Rectal smooth muscle tissue (tissue), 1 donor: ENCODE data around the gene SERPINE3.

ENCODE experiments used
- H3K27ac ChIP-seq: one replicate; pipeline ENCODE4 v1.7.0; 2013; ENCODE audit warnings: low read depth, low read length, inconsistent platforms
- H3K27me3 ChIP-seq: one replicate; pipeline ENCODE4 v1.7.0; 2013; ENCODE audit warnings: low read length; ENCODE audit not compliant: control insufficient read depth, insufficient read depth
- H3K36me3 ChIP-seq: one replicate; pipeline ENCODE4 v1.7.0; 2013; ENCODE audit warnings: low read length; ENCODE audit not compliant: control insufficient read depth, insufficient read depth
- H3K4me1 ChIP-seq: one replicate; pipeline ENCODE4 v1.7.0; 2013; ENCODE audit warnings: low read length; ENCODE audit not compliant: control insufficient read depth, insufficient read depth
- H3K4me3 ChIP-seq: one replicate; pipeline ENCODE4 v1.7.0; 2013; ENCODE audit warnings: low read length
- H3K9ac ChIP-seq: one replicate; pipeline ENCODE4 v1.7.0; 2013; ENCODE audit warnings: low read length

SERPINE3 gene

GRCh38 chr13:51318015-51318414 is 21.5 kb upstream of the SERPINE3 start:
- Histone ChIP-seq H3K4me3 (no peak overlapping the region), H3K27ac (no peak overlapping the region), H3K27me3 (no peaks in the 10 kb centered on the region), H3K36me3 (no peaks in the 10 kb centered on the region), H3K4me1 (no peaks in the 10 kb centered on the region), H3K9ac (no peak overlapping the region)

GRCh38 chr13:51318876-51319275 is 20.6 kb upstream of the SERPINE3 start:
- H3K27me3 ChIP-seq: no peaks in the 10 kb centered on the region
- H3K4me3 ChIP-seq: no peak overlapping the region
- no peaks in the 10 kb centered on the region for H3K4me1 ChIP-seq
- no peaks in the 10 kb centered on the region for H3K36me3 ChIP-seq
- no peak overlapping the region for H3K27ac ChIP-seq
- no peak overlapping the region for H3K9ac ChIP-seq

- H3K4me1 ChIP-seq: no peaks in the 10 kb centered on the region
- no peak overlapping the region for H3K9ac ChIP-seq
- H3K27me3 ChIP-seq: no peaks in the 10 kb centered on the region
- no peaks in the 10 kb centered on the region for H3K36me3 ChIP-seq
- no peak overlapping the region for H3K27ac ChIP-seq
- H3K4me3 ChIP-seq: no peak overlapping the region
Observed at GRCh38 chr13:51321836-51322235, 17.7 kb upstream of the SERPINE3 start.

- Histone ChIP-seq H3K4me3 (no peak overlapping the region), H3K27me3 (no peaks in the 10 kb centered on the region), H3K9ac (no peak overlapping the region), H3K4me1 (no peaks in the 10 kb centered on the region), H3K36me3 (no peaks in the 10 kb centered on the region), H3K27ac (no peak overlapping the region)
Observed at GRCh38 chr13:51322826-51323225, 16.7 kb upstream of the SERPINE3 start.

- Histone ChIP-seq H3K4me3 (no peak overlapping the region), H3K9ac (no peak overlapping the region), H3K27me3 (no peaks in the 10 kb centered on the region), H3K36me3 (no peaks in the 10 kb centered on the region), H3K4me1 (no peaks in the 10 kb centered on the region), H3K27ac (no peak overlapping the region)
Observed at GRCh38 chr13:51323824-51324511, 15.5 kb upstream of the SERPINE3 start.

GRCh38 chr13:51324714-51325420 is 14.6 kb upstream of the SERPINE3 start:
- no peak overlapping the region for H3K27ac ChIP-seq
- H3K9ac ChIP-seq: no peak overlapping the region
- no peak overlapping the region for H3K4me3 ChIP-seq
- H3K36me3 ChIP-seq: no peaks in the 10 kb centered on the region
- no peaks in the 10 kb centered on the region for H3K4me1 ChIP-seq
- H3K27me3 ChIP-seq: no peaks in the 10 kb centered on the region

- H3K9ac ChIP-seq: no peak overlapping the region
- no peaks in the 10 kb centered on the region for H3K4me1 ChIP-seq
- H3K27ac ChIP-seq: no peak overlapping the region
- no peaks in the 10 kb centered on the region for H3K27me3 ChIP-seq
- H3K36me3 ChIP-seq: no peaks in the 10 kb centered on the region
- no peak overlapping the region for H3K4me3 ChIP-seq
Observed at GRCh38 chr13:51325837-51326236, 13.7 kb upstream of the SERPINE3 start.

- no peak overlapping the region for H3K4me3 ChIP-seq
- no peaks in the 10 kb centered on the region for H3K27me3 ChIP-seq
- no peaks in the 10 kb centered on the region for H3K4me1 ChIP-seq
- H3K9ac ChIP-seq: no peak overlapping the region
- H3K27ac ChIP-seq: no peak overlapping the region
- H3K36me3 ChIP-seq: no peaks in the 10 kb centered on the region
Observed at GRCh38 chr13:51326777-51327176, 12.7 kb upstream of the SERPINE3 start.

GRCh38 chr13:51327961-51328360 is 11.5 kb upstream of the SERPINE3 start:
- H3K27me3 ChIP-seq: no peaks in the 10 kb centered on the region
- no peaks in the 10 kb centered on the region for H3K36me3 ChIP-seq
- no peak overlapping the region for H3K9ac ChIP-seq
- no peaks in the 10 kb centered on the region for H3K4me1 ChIP-seq
- H3K4me3 ChIP-seq: no peak overlapping the region
- H3K27ac ChIP-seq: no peak overlapping the region

GRCh38 chr13:51328488-51328887 is 11.0 kb upstream of the SERPINE3 start:
- no peak overlapping the region for H3K9ac ChIP-seq
- H3K27me3 ChIP-seq: no peaks in the 10 kb centered on the region
- no peaks in the 10 kb centered on the region for H3K36me3 ChIP-seq
- no peak overlapping the region for H3K4me3 ChIP-seq
- H3K4me1 ChIP-seq: no peaks in the 10 kb centered on the region
- H3K27ac ChIP-seq: no peak overlapping the region

- Histone ChIP-seq H3K27ac (no peak overlapping the region), H3K4me3 (no peak overlapping the region), H3K4me1 (no peaks in the 10 kb centered on the region), H3K36me3 (no peaks in the 10 kb centered on the region), H3K9ac (no peak overlapping the region), H3K27me3 (no peaks in the 10 kb centered on the region)
Observed at GRCh38 chr13:51329606-51330005, 9.9 kb upstream of the SERPINE3 start.

GRCh38 chr13:51330791-51331190 is 8.7 kb upstream of the SERPINE3 start:
- no peaks in the 10 kb centered on the region for H3K4me1 ChIP-seq
- H3K9ac ChIP-seq: no peak overlapping the region
- no peaks in the 10 kb centered on the region for H3K27me3 ChIP-seq
- no peak overlapping the region for H3K4me3 ChIP-seq
- H3K36me3 ChIP-seq: no peaks in the 10 kb centered on the region
- no peak overlapping the region for H3K27ac ChIP-seq

GRCh38 chr13:51331354-51331861 is 8.1 kb upstream of the SERPINE3 start:
- Histone ChIP-seq H3K27me3 (no peaks in the 10 kb centered on the region), H3K4me1 (no peaks in the 10 kb centered on the region), H3K27ac (no peak overlapping the region), H3K9ac (no peak overlapping the region), H3K36me3 (no peaks in the 10 kb centered on the region), H3K4me3 (no peak overlapping the region)
